Endothelial cell of umbilical vein (primary cell): ENCODE results near the gene SLC39A11. TPM values are rescaled to one million over a fixed set of nuclear protein-coding genes. Genes with fewer than 3 reads are reported as not detected.

Experiments
- BruUV-seq: library from RNA; stranded (reverse); fragments of 400-500 nt; replicated peaks from 2 replicates; lab custom pipeline; 2021; lab: Mats Ljungman, UMichigan
- CTCF ChIA-PET: fragments of 300-600, 350-600 bp; sonication (Branson Sonifier 250); formaldehyde crosslinking; loops from one replicate; lab custom pipeline; 2021; ENCODE audit warnings: antibody characterized with exemption, inconsistent platforms; lab: Charles Lee
- POLR2A ChIA-PET: fragments of 300-600, 350-600 bp; sonication (Branson Sonifier 250); formaldehyde crosslinking; loops from one replicate; lab custom pipeline; 2021; ENCODE audit warnings: antibody characterized with exemption, inconsistent platforms; lab: Charles Lee
- DNase-seq: peaks from one replicate; pipeline ENCODE4 v3.0.0-alpha.2; 2011; ENCODE audit warnings: low read depth, low spot score
- FAIRE-seq: peaks from 2 replicates; lab custom pipeline; 2011; peaks lifted over from hg19 to GRCh38; lab: Jason Lieb, UNC
- H2AFZ ChIP-seq: 2 replicates; pipeline ENCODE4 v1.6.0; 2012; ENCODE audit warnings: low read depth, low read length, control low read depth, inconsistent platforms
- H3K27ac ChIP-seq: 2 replicates; pipeline ENCODE4 v1.5.1; 2011; ENCODE audit warnings: low read depth, mild to moderate bottlenecking, control low read depth, low read length, moderate library complexity; ENCODE audit not compliant: insufficient read depth
- H3K27me3 ChIP-seq, 2 experiments: 2 replicates each; pipeline versions ENCODE4 v1.6.0 to v1.6.1; 2011; ENCODE audit warnings: low read length in 2 of 2, mixed read lengths in 1 of 2; ENCODE audit not compliant: control insufficient read depth in 2 of 2, insufficient read depth in 2 of 2
- H3K36me3 ChIP-seq, 2 experiments: 2 replicates in 1 of 2; 3 replicates in 1 of 2; pipeline ENCODE4 v1.5.1; 2011; ENCODE audit warnings: low read length in 2 of 2, mild to moderate bottlenecking in 1 of 2, moderate library complexity in 1 of 2; ENCODE audit not compliant: control insufficient read depth in 2 of 2, insufficient read depth in 2 of 2; ENCODE audit errors: extremely low read depth in 1 of 2
- H3K4me1 ChIP-seq: 3 replicates; pipeline ENCODE4 v1.5.1; 2011; ENCODE audit warnings: mild to moderate bottlenecking, low read length; ENCODE audit not compliant: control insufficient read depth, insufficient read depth; ENCODE audit errors: extremely low read depth
- H3K4me2 ChIP-seq: 2 replicates; pipeline ENCODE4 v1.6.1; 2011; ENCODE audit warnings: low read length, control low read depth, mixed read lengths; ENCODE audit not compliant: insufficient read depth
- H3K4me3 ChIP-seq, 3 experiments: fragments of 200-600 bp in 1 of 3; sonication (generic), shearing (Covaris generic) in 1 of 3; replicated peaks in 1 of 3; 2 replicates each; pipeline ENCODE4 v1.5.1; 2011 to 2016; ENCODE audit warnings: control low read depth in 3 of 3, low read length in 3 of 3, mild to moderate bottlenecking in 2 of 3, inconsistent platforms in 1 of 3, low read depth in 1 of 3, moderate library complexity in 1 of 3; ENCODE audit not compliant: insufficient read depth in 1 of 3
- H3K79me2 ChIP-seq: 2 replicates; pipeline ENCODE4 v1.6.0; 2012; ENCODE audit warnings: low read length, inconsistent platforms; ENCODE audit not compliant: control insufficient read depth, insufficient read depth
- H3K9ac ChIP-seq: replicated peaks from 2 replicates; pipeline ENCODE3; 2011; ENCODE audit warnings: low read length, control low read depth; ENCODE audit not compliant: insufficient read depth; ENCODE audit errors: extremely low read depth
- H3K9me1 ChIP-seq: replicated peaks from 3 replicates; pipeline ENCODE4 v1.6.0; 2011; ENCODE audit warnings: mild to moderate bottlenecking, low read length; ENCODE audit not compliant: control insufficient read depth, insufficient read depth; ENCODE audit errors: extremely low read depth
- H3K9me3 ChIP-seq: replicated peaks from 2 replicates; pipeline ENCODE4 v1.5.1; 2012; ENCODE audit warnings: low read length, inconsistent platforms; ENCODE audit not compliant: control insufficient read depth, insufficient read depth
- H4K20me1 ChIP-seq: replicated peaks from 2 replicates; pipeline ENCODE3; 2011; ENCODE audit warnings: mild to moderate bottlenecking, low read length; ENCODE audit not compliant: control insufficient read depth, insufficient read depth; ENCODE audit errors: extremely low read depth
- CTCF ChIP-seq, 2 donors: IDR thresholded peaks; 1 replicate in 1 of 2; 2 replicates in 1 of 2; pipeline ENCODE4 v1.5.1; 2011; ENCODE audit warnings: low read length in 2 of 2, mild to moderate bottlenecking in 2 of 2, moderate library complexity in 2 of 2, control low read depth in 1 of 2, inconsistent platforms in 1 of 2, low read depth in 1 of 2; ENCODE audit not compliant: insufficient read depth in 1 of 2; ENCODE audit errors: extremely low read depth in 1 of 2
- EZH2 ChIP-seq: IDR thresholded peaks from 2 replicates; pipeline ENCODE4 v1.6.1; 2012; ENCODE audit warnings: borderline replicate concordance, low read depth, mild to moderate bottlenecking, moderate library complexity, low read length, inconsistent platforms; ENCODE audit not compliant: severe bottlenecking
- FOS ChIP-seq: IDR thresholded peaks from 2 replicates; pipeline ENCODE4 v1.6.1; 2011; ENCODE audit warnings: mild to moderate bottlenecking, low read length, moderate library complexity, borderline replicate concordance; ENCODE audit not compliant: insufficient read depth
- GATA2 ChIP-seq: IDR thresholded peaks from 2 replicates; pipeline ENCODE4 v1.7.0; 2011; ENCODE audit warnings: low read depth, mild to moderate bottlenecking, moderate library complexity, mixed read lengths, low read length; ENCODE audit not compliant: insufficient read length, insufficient read depth
- JUN ChIP-seq: IDR thresholded peaks from 2 replicates; pipeline ENCODE4 v1.6.1; 2011; ENCODE audit warnings: borderline replicate concordance, low read depth; ENCODE audit not compliant: insufficient read length, insufficient read depth
- MAX ChIP-seq: IDR thresholded peaks from 2 replicates; pipeline ENCODE4 v1.6.1; 2011; ENCODE audit not compliant: insufficient read depth, insufficient read length
- MYC ChIP-seq: IDR thresholded peaks from one replicate; pipeline ENCODE4 v1.6.1; 2011; ENCODE audit warnings: mild to moderate bottlenecking, low read depth, low read length
- POLR2A ChIP-seq: IDR thresholded peaks from 2 replicates; pipeline ENCODE4 v1.6.1; 2012; ENCODE audit warnings: low read depth, mild to moderate bottlenecking, control low read depth, low read length
- POLR2AphosphoS5 ChIP-seq: IDR thresholded peaks from 2 replicates; pipeline ENCODE4 v1.6.1; 2012; ENCODE audit warnings: low read depth, mild to moderate bottlenecking, control low read depth, low read length, moderate library complexity; ENCODE audit not compliant: insufficient read depth
- dilution Hi-C: fragments of 300-500 bp; cut with MboI; formaldehyde crosslinking; loops from one replicate; pipeline ENCODE4 v1.15.0; 2019; ENCODE audit warnings: low sequenced_read_pairs; ENCODE audit not compliant: extremely low pct_ligation_motif_present
- intact Hi-C: fragments of 100-400 bp; cut with micrococcal nuclease; formaldehyde crosslinking; loops from one replicate; pipeline ENCODE4 v1.10.0; 2022
- polyA plus RNA-seq, 4 experiments: library from polyadenylated mRNA; depleted of rRNA in 3 of 4; stranded (reverse) in 3 of 4; unstranded in 1 of 4; fragments of >200 nt; gene quantifications; 2 replicates each; pipeline versions ENCODE4 v1.2.1 to v1.2.3, GENCODE V29; 2011 to 2012; ENCODE audit warnings: missing spikeins in 1 of 4
- total RNA-seq: library from RNA; stranded (reverse); gene quantifications from 2 replicates; pipeline ENCODE4 v1.2.3, GENCODE V29; 2021

SLC39A11 gene
- total and polyA plus RNA-seq, 2 donors (not counting 3 experiments of a cell fraction or from before 2014, with no cell fraction given), result 8.1 to 11.9 TPM

- no peaks in the 10 kb centered on the region for H3K27me3 ChIP-seq
- no peaks in the 10 kb centered on the region for H3K36me3 ChIP-seq
- no peak for FAIRE-seq
- ChIA-PET CTCF (interaction anchor here (1.3 kb wide), 1 partner anchor 131 kb away, joined by 3 read pairs; no protein-coding TSS in a partner anchor), POLR2A (no interaction called here)
- no peak for DNase-seq
- no peak overlapping the region for H3K27ac ChIP-seq
- H3K9me3 ChIP-seq, result no peaks in the 10 kb centered on the region
- H3K4me3 ChIP-seq, result no peak overlapping the region
- H3K4me2 ChIP-seq, result no peak overlapping the region
- no TSS peak for BruUV-seq
- intact Hi-C loops (no loop called here), dilution Hi-C loops (no loop called here)
- H4K20me1 ChIP-seq, result no peaks in the 10 kb centered on the region
- H2AFZ ChIP-seq, result no peak overlapping the region
- H3K9me1 ChIP-seq, result no peaks in the 10 kb centered on the region
- no peaks in the 10 kb centered on the region for H3K4me1 ChIP-seq
- no peaks in the 10 kb centered on the region for H3K79me2 ChIP-seq
- TF ChIP-seq GATA2 (no peak), MAX (no peak), EZH2 (no peak), POLR2A (no peak), MYC (no peak), JUN (no peak), CTCF (IDR thresholded peaks at IDR 0.05; ENCODE audit: extremely low read depth in 1 of 2, insufficient read depth in 1 of 2, low read depth in 1 of 2, low read length in 2 of 2) (no peak), POLR2AphosphoS5 (no peak), FOS (no peak)
- no peak overlapping the region for H3K9ac ChIP-seq
Observed at GRCh38 chr17:72687886-72688285, 404.6 kb downstream of the SLC39A11 start.
